T-cell (primary cell): ENCODE results near the gene ADGRB2. TPM values are rescaled to one million over a fixed set of nuclear protein-coding genes. Genes with fewer than 3 reads are reported as not detected.

Source experiments
- ATAC-seq, 4 experiments: fragments of 200-7000 bp in 3 of 4; fragments of 150-1000 bp in 1 of 4; cut with Tn5 transposase; replicated peaks in 1 of 4; 1 replicate in 3 of 4; 2 replicates in 1 of 4; pipeline ENCODE4 v1.10.0; 2021; ENCODE audit warnings: moderate library complexity in 3 of 4, mild to moderate bottlenecking in 2 of 4, moderate number of reproducible peaks in 1 of 4
- CTCF ChIA-PET, 2 donors: fragments of 300-600 bp; sonication (Branson Sonifier 250); formaldehyde crosslinking; loops; one replicate each; lab custom pipeline; 2022; ENCODE audit warnings: antibody characterized with exemption in 2 of 2; lab: Charles Lee
- POLR2A ChIA-PET, 2 donors: fragments of 300-600 bp; sonication (Branson Sonifier 250); formaldehyde crosslinking; loops; one replicate each; lab custom pipeline; 2022; ENCODE audit warnings: antibody characterized with exemption in 2 of 2; lab: Charles Lee
- DNase-seq, 35 experiments: peaks; one replicate each; pipeline versions ENCODE4 v3.0.0 to v3.0.0-alpha.2; 2013 to 2023
- H3K27ac ChIP-seq: one replicate; pipeline ENCODE4 v1.5.1; 2013; ENCODE audit warnings: low read length
- H3K27me3 ChIP-seq, 2 experiments: replicated peaks in 1 of 2; 1 replicate in 1 of 2; 2 replicates in 1 of 2; pipeline versions ENCODE4 v1.6.1 to v1.7.0; 2013; ENCODE audit warnings: low read length in 1 of 2, mixed read lengths in 1 of 2; ENCODE audit not compliant: control insufficient read depth in 2 of 2, insufficient read depth in 2 of 2; ENCODE audit errors: extremely low read depth in 1 of 2
- H3K36me3 ChIP-seq, 2 donors: 1 replicate in 1 of 2; 2 replicates in 1 of 2; pipeline versions ENCODE4 v1.6.1 to v1.7.0; 2013; ENCODE audit warnings: low read length in 1 of 2; ENCODE audit not compliant: control insufficient read depth in 2 of 2, insufficient read depth in 1 of 2; ENCODE audit errors: extremely low read depth in 1 of 2
- H3K4me1 ChIP-seq, 2 experiments: 1 replicate in 1 of 2; 2 replicates in 1 of 2; pipeline versions ENCODE4 v1.6.1 to v1.7.0; 2013; ENCODE audit warnings: low read length in 2 of 2, mixed read lengths in 1 of 2; ENCODE audit not compliant: insufficient read depth in 2 of 2, control insufficient read depth in 1 of 2; ENCODE audit errors: extremely low read depth in 1 of 2
- H3K4me3 ChIP-seq, 2 donors: 1 replicate in 1 of 2; 2 replicates in 1 of 2; pipeline versions ENCODE4 v1.5.1 to v1.7.0; 2013; ENCODE audit warnings: mild to moderate bottlenecking in 2 of 2, low read length in 1 of 2, moderate library complexity in 1 of 2; ENCODE audit not compliant: control insufficient read depth in 1 of 2; ENCODE audit errors: extremely low read depth in 1 of 2
- H3K9me3 ChIP-seq: 2 replicates; pipeline ENCODE4 v1.7.0; 2013
- H3K27ac Mint-ChIP-seq, 2 donors: one replicate each; pipeline ENCODE4 v1.8.0; 2020 to 2021; ENCODE audit warnings: mild to moderate bottlenecking in 2 of 2, mixed read lengths in 2 of 2
- H3K27me3 Mint-ChIP-seq, 2 donors: one replicate each; pipeline ENCODE4 v1.8.0; 2021 to 2022; ENCODE audit warnings: mixed read lengths in 2 of 2
- H3K36me3 Mint-ChIP-seq: one replicate; pipeline ENCODE4 v1.8.0; 2021; ENCODE audit warnings: mixed read lengths
- H3K4me1 Mint-ChIP-seq, 3 donors: one replicate each; pipeline ENCODE4 v1.8.0; 2020 to 2022; ENCODE audit warnings: mixed read lengths in 3 of 3, mild to moderate bottlenecking in 1 of 3
- H3K4me3 Mint-ChIP-seq, 3 donors: one replicate each; pipeline ENCODE4 v1.8.0; 2020 to 2022; ENCODE audit warnings: mild to moderate bottlenecking in 3 of 3, mixed read lengths in 3 of 3, moderate library complexity in 3 of 3
- H3K9me3 Mint-ChIP-seq, 3 donors: one replicate each; pipeline ENCODE4 v1.8.0; 2020 to 2022; ENCODE audit warnings: mixed read lengths in 3 of 3
- WGBS: methylation state at CpG from one replicate; pipeline ENCODE4 v1.1.5; 2013; ENCODE audit warnings: missing lambda C conversion rate; ENCODE audit not compliant: insufficient coverage; 5-methylcytosine and 5-hydroxymethylcytosine counted together
- total RNA-seq, 35 experiments: library from RNA in 6 of 35; stranded (reverse) in 6 of 35; fragments of 120-200 nt in 1 of 35; gene quantifications; one replicate each; pipeline versions ENCODE4 v1.2.1 to v1.2.4 and lab custom pipeline; 2013 to 2026

The ADGRB2 gene
- total RNA-seq, 5 donors from 2014 or later (not counting 1 experiment from before 2014, with no cell fraction given) = 0.65 to 3.4 (median 0.98) TPM

GRCh38 chr1:31805318-31805717 lies 41.2 kb upstream of the ADGRB2 start:
- Mint-ChIP-seq H3K4me3 (no peak overlapping the region), H3K27ac (peak overlapping the region in 1 of 2 donors; percentile 16), H3K9me3 (no peaks in the 10 kb centered on the region), H3K27me3 (peaks cover 0 to 4% of the 10 kb centered on the region in 2 donors), H3K4me1 (peaks cover 5 to 13% (median 11%) of the 10 kb centered on the region in 3 donors), H3K36me3 (no peaks in the 10 kb centered on the region)
- Histone ChIP-seq H3K4me1 (no peaks in the 10 kb centered on the region), H3K27ac (no peak overlapping the region), H3K4me3 (no peak overlapping the region), H3K9me3 (no peaks in the 10 kb centered on the region), H3K36me3 (no peaks in the 10 kb centered on the region), H3K27me3 (peaks cover 0 to under 1% of the 10 kb centered on the region in 2 experiments)
- ChIA-PET CTCF (interaction anchor here in 1 of 2 donors (1.2 kb wide), 1 partner anchor 159 kb away, joined by 5 read pairs; no protein-coding TSS in a partner anchor), POLR2A (interaction anchor here in 1 of 2 donors (0.6 kb wide), 1 partner anchor 10 kb away, joined by 3 read pairs; no protein-coding TSS in a partner anchor)
- 79% methylated on average over 4 of the region's 6 CpGs for WGBS
- no peak for ATAC-seq
- no peak for DNase-seq

GRCh38 chr1:31804098-31804497 lies 40.0 kb upstream of the ADGRB2 start:
- Mint-ChIP-seq H3K27ac (no peak overlapping the region), H3K9me3 (no peaks in the 10 kb centered on the region), H3K27me3 (peaks cover 0 to 4% of the 10 kb centered on the region in 2 donors), H3K36me3 (no peaks in the 10 kb centered on the region), H3K4me1 (peaks cover 5 to 13% (median 11%) of the 10 kb centered on the region in 3 donors), H3K4me3 (no peak overlapping the region)
- no peak overlapping the region for H3K4me3 ChIP-seq
- no CpG with 5 or more reads among the region's 1 CpG for whole genome bisulfite sequencing
- peaks cover 0 to 10% of the 10 kb centered on the region in 2 experiments for H3K27me3 ChIP-seq
- ATAC-seq (no peak), DNase-seq (no peak)
- no peaks in the 10 kb centered on the region for H3K9me3 ChIP-seq
- ChIA-PET CTCF (interaction anchor here (0.6 to 1.6 kb wide), 4 partner anchors 13 to 203 kb away, joined by 4 read pairs; no protein-coding TSS in a partner anchor), POLR2A (interaction anchor here (0.6 to 1.1 kb wide), 2 partner anchors 31 to 149 kb away, joined by 3 read pairs; no protein-coding TSS in a partner anchor)
- no peaks in the 10 kb centered on the region for H3K36me3 ChIP-seq
- no peaks in the 10 kb centered on the region for H3K4me1 ChIP-seq
- no peak overlapping the region for H3K27ac ChIP-seq

DNA sequence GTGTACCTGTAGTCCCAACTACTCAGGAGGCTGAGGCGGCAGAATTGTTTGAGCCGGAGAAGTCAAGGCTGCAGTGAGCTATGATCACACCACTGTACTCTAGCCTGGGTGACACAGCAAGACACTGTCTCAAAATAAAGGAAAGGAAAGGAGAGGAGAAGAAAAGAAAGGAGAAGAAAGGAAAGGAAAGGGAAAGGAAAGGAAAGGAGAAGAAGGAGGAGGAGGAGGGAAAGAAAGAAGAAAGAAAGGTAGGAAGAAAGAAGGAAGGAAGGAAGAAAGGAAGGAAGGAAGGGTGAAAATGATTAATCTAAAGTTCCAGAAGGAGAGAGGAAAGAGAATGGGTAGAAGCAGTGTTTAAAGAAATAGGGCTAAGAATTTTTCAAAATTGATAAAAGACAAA lies 39.5 kb upstream of the ADGRB2 start:
- POLR2A ChIA-PET = interaction anchor here in 1 of 2 donors (1.1 kb wide), 1 partner anchor 32 kb away, joined by 3 read pairs; no protein-coding TSS in a partner anchor
- WGBS = no CpG with 5 or more reads among the region's 2 CpGs

DNA sequence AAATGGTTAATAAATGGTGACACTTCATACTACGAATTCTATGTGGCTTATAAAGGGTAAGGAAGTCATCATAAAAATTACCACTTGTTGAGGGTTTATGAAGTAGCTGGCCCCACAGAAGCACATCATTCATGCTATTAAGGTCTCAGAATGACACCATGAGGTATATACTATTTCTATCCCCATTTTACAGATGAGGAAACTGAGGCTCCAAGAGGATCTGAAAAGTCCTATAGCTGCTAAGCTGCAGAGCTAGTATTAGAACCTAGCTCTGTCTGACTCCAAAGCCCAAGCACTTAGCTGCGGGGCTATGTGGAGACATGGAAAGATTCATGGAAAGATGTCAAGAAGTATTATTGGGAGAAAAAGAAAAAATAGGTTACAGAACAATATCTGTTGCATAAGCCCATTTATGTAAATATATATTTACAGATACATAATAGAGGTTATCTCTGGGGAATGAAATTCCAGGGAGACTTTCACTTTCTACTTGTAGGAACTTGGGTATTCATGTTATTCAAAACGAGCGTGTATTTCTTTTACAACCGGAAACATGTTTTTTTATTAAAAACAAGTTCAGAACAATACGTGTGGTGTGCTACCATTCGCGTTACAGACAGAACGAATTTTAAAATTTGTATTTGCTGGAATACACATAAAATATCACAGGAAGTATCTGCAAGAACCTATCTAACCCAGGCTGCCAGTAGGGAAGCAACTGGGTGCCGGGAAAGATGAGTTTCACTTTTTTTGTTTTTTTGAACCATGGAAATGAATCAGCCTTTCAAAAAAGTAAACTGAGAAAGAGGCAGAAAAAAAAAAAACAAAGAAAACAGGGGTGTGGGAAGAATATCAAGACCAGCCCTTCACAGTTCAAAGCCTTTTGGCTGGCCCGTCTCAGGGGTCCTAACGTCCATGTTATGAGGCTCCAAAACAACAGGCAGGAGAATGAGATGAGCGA lies 38.3 kb upstream of the ADGRB2 start:
- Mint-ChIP-seq H3K27ac (peak overlapping the region; percentile 36 to 57), H3K9me3 (no peaks in the 10 kb centered on the region), H3K36me3 (no peaks in the 10 kb centered on the region), H3K4me3 (peak overlapping the region; percentile 41 to 57 (median 54)), H3K4me1 (peaks cover 5 to 13% (median 11%) of the 10 kb centered on the region in 3 donors), H3K27me3 (peaks cover 4 to 8% of the 10 kb centered on the region in 2 donors)
- Histone ChIP-seq H3K9me3 (no peaks in the 10 kb centered on the region), H3K27ac (no peak overlapping the region), H3K36me3 (no peaks in the 10 kb centered on the region), H3K4me1 (no peaks in the 10 kb centered on the region), H3K4me3 (no peak overlapping the region), H3K27me3 (peaks cover 0 to 27% of the 10 kb centered on the region in 2 experiments)
- 82% methylated on average over 4 of the region's 13 CpGs for WGBS
- no peak for DNase-seq
- no peak for ATAC-seq
- ChIA-PET CTCF (no interaction called here), POLR2A (no interaction called here)

More for the DNA sequence above, 39.5 kb upstream of the ADGRB2 start:
- CTCF ChIA-PET = interaction anchor here (0.6 to 1.6 kb wide), 5 partner anchors 12 to 203 kb away, joined by 4 to 5 read pairs (median 4); no protein-coding TSS in a partner anchor
- Mint-ChIP-seq H3K4me1 (peaks cover 5 to 13% (median 11%) of the 10 kb centered on the region in 3 donors), H3K9me3 (no peaks in the 10 kb centered on the region), H3K27ac (peak overlapping the region in 1 of 2 donors; percentile 34), H3K27me3 (peaks cover 0 to 4% of the 10 kb centered on the region in 2 donors), H3K36me3 (no peaks in the 10 kb centered on the region), H3K4me3 (no peak overlapping the region)
- H3K9me3 ChIP-seq = no peaks in the 10 kb centered on the region
- ATAC-seq (no peak), DNase-seq (no peak)
- no peak overlapping the region for H3K4me3 ChIP-seq
- no peaks in the 10 kb centered on the region for H3K4me1 ChIP-seq
- peaks cover 0 to 15% of the 10 kb centered on the region in 2 experiments for H3K27me3 ChIP-seq
- no peaks in the 10 kb centered on the region for H3K36me3 ChIP-seq
- H3K27ac ChIP-seq = no peak overlapping the region

- Mint-ChIP-seq H3K9me3 (no peaks in the 10 kb centered on the region), H3K4me1 (peaks cover 5 to 13% (median 11%) of the 10 kb centered on the region in 3 donors), H3K4me3 (no peak overlapping the region), H3K27me3 (peaks cover 4 to 11% of the 10 kb centered on the region in 2 donors), H3K36me3 (no peaks in the 10 kb centered on the region), H3K27ac (no peak overlapping the region)
- Histone ChIP-seq H3K4me1 (no peaks in the 10 kb centered on the region), H3K4me3 (no peak overlapping the region), H3K9me3 (no peaks in the 10 kb centered on the region), H3K27me3 (peaks cover 0 to 35% of the 10 kb centered on the region in 2 experiments), H3K27ac (no peak overlapping the region), H3K36me3 (no peaks in the 10 kb centered on the region)
- DNase-seq (no peak), ATAC-seq (no peak)
- POLR2A ChIA-PET = no interaction called here
- no CpG with 5 or more reads among the region's 1 CpG for WGBS
- CTCF ChIA-PET = no interaction called here
Measured at GRCh38 chr1:31801458-31801857, 37.3 kb upstream of the ADGRB2 start.

DNA sequence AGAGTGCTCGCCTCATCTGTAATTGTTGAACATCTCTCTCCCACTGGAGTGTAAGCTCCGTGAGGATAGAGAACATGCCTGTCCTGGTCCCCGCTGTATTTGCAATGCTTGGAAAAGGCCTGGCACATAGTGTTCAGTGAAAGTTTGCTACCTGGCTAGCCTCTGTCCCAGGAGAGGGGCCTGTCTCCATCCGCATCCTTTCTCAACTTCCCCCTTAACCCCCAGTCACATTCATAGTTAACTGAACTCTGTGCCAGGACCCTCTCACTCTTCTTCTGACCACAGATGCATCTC lies 36.5 kb upstream of the ADGRB2 start:
- H3K27ac ChIP-seq = no peak overlapping the region
- ChIA-PET POLR2A (no interaction called here), CTCF (no interaction called here)
- Mint-ChIP-seq H3K27ac (no peak overlapping the region), H3K4me1 (peaks cover 5 to 13% (median 11%) of the 10 kb centered on the region in 3 donors), H3K36me3 (no peaks in the 10 kb centered on the region), H3K9me3 (no peaks in the 10 kb centered on the region), H3K4me3 (no peak overlapping the region), H3K27me3 (peaks cover 4 to 13% of the 10 kb centered on the region in 2 donors)
- DNase-seq (no peak), ATAC-seq (no peak)
- no peaks in the 10 kb centered on the region for H3K4me1 ChIP-seq
- no peaks in the 10 kb centered on the region for H3K36me3 ChIP-seq
- whole genome bisulfite sequencing = 93% methylated on average over 2 of the region's 4 CpGs
- H3K9me3 ChIP-seq = no peaks in the 10 kb centered on the region
- no peak overlapping the region for H3K4me3 ChIP-seq
- H3K27me3 ChIP-seq = peaks cover 0 to 43% of the 10 kb centered on the region in 2 experiments
